Measurements from ENCODE around the gene DNAH17. TPM values are rescaled to one million over a fixed set of nuclear protein-coding genes. Genes with fewer than 3 reads are reported as not detected.

Gene DNAH17
- total RNA-seq, 2 donors from 2014 or later = 0.87 to 6.9 TPM

DNA sequence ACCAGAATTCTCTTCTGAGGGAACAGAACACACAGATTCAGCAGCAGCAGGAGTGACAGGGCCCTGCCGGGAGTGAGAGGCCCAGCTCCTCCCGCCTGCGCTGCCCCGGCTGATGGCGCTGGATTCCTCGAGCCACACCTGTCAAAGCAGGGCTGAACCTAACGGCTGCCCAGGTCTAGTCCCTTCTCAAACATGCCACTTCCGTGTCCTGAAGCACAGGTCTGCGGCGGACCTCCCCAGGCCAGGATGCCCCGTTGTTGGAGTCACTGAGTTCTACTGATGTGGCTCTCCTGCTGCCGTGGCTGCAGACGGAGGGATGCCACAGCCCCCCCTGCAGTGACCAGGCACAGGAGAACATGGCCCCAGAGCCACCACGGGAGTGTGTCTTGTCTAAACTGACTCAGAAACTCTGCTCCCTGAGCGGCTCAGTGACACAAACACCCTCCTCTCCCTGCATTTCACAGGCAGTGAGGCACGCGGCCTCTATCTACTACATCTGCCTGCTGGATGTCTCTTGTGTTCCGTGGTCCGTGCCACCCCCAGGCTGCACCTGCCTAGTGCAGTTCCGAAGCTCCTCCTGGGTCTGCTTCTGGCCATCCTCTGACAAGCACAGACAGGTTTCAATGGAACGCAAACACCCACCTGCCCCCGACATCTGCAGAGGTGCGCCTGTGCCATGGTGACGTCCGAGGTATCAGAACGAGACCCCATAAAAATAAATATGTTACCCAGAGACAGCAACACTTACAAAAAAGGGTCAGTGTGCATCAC lies 44.7 kb upstream of the DNAH17 start:
- no peaks in the 10 kb centered on the region for H3K9me3 ChIP-seq
- H3K4me1 ChIP-seq (replicated peaks) = no peaks in the 10 kb centered on the region
- no peak overlapping the region for H3K4me3 ChIP-seq
- TF ChIP-seq POLR2A (IDR thresholded peaks at IDR 0.05) (no peak), POLR2AphosphoS5 (IDR thresholded peaks at IDR 0.05) (no peak)
- TF ChIP-seq, protein P1, sequence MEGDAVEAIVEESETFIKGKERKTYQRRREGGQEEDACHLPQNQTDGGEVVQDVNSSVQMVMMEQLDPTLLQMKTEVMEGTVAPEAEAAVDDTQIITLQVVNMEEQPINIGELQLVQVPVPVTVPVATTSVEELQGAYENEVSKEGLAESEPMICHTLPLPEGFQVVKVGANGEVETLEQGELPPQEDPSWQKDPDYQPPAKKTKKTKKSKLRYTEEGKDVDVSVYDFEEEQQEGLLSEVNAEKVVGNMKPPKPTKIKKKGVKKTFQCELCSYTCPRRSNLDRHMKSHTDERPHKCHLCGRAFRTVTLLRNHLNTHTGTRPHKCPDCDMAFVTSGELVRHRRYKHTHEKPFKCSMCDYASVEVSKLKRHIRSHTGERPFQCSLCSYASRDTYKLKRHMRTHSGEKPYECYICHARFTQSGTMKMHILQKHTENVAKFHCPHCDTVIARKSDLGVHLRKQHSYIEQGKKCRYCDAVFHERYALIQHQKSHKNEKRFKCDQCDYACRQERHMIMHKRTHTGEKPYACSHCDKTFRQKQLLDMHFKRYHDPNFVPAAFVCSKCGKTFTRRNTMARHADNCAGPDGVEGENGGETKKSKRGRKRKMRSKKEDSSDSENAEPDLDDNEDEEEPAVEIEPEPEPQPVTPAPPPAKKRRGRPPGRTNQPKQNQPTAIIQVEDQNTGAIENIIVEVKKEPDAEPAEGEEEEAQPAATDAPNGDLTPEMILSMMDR (IDR thresholded peaks at IDR 0.05) = no peak
- no peak overlapping the region for H3K27ac ChIP-seq
- H3K27me3 ChIP-seq (replicated peaks; ENCODE audit: insufficient read depth) = peaks cover 2% of the 10 kb centered on the region
- DNase-seq (ENCODE audit: low spot score) = no peak
- intact Hi-C loops (cut with DNase I) = no loop called here
- 50% methylated on average over 26 of the region's 26 CpGs for WGBS
- no peaks in the 10 kb centered on the region for H3K36me3 ChIP-seq

DNA sequence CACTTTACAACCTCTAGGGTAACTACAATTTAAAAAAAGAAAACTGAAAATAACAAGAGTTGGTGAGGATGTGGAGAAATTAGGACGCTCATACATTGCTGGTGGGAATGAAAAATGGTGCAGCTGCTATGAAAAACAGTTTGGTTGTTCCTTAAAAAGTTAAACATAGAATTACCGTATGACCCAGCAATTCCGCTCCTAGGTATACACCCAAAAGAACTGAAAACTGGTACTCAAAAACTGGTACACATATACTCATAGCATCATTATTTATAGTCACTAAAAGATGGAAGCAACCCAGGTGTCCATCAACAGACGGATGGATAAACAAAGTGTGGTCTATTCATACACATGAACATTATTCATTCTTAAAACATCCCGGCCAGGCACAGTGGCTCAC lies 42.9 kb upstream of the DNAH17 start:
- H3K4me1 ChIP-seq (replicated peaks) = no peaks in the 10 kb centered on the region
- H3K27me3 ChIP-seq (replicated peaks; ENCODE audit: insufficient read depth) = peaks cover 2% of the 10 kb centered on the region
- H3K36me3 ChIP-seq = no peaks in the 10 kb centered on the region
- 94% methylated on average over 5 of the region's 5 CpGs for WGBS
- intact Hi-C loops (cut with DNase I) = no loop called here
- no peak for DNase-seq (ENCODE audit: low spot score)
- no peaks in the 10 kb centered on the region for H3K9me3 ChIP-seq
- no peak overlapping the region for H3K27ac ChIP-seq
- TF ChIP-seq, protein P1 (IDR thresholded peaks at IDR 0.05) = no peak
- TF ChIP-seq POLR2AphosphoS5 (IDR thresholded peaks at IDR 0.05) = no peak
- TF ChIP-seq POLR2A (IDR thresholded peaks at IDR 0.05) = no peak
- H3K4me3 ChIP-seq = no peak overlapping the region

DNA sequence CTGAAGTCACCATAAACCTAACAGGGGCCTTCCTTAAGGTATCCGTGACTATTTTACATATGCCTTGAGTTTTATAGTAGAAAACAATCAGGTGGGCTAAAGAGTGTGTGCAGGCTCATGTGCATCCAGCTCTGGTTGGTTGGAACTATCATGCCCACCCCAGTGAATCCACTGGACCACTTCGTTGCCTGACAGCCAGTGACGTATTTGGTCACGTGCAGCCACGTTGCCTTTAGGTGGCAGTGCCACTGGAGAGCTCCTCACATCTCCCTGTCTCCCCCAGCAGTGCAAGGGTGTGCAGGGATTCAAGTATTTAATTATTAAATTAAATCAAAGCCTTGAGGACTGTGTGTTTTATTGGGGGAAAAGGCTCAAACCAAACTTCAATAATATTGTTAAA lies 42.1 kb upstream of the DNAH17 start:
- no peak for DNase-seq (ENCODE audit: low spot score)
- Histone ChIP-seq H3K4me3 (no peak overlapping the region), H3K36me3 (no peaks in the 10 kb centered on the region), H3K27ac (no peak overlapping the region), H3K9me3 (no peaks in the 10 kb centered on the region), H3K4me1 (replicated peaks) (no peaks in the 10 kb centered on the region), H3K27me3 (replicated peaks; ENCODE audit: insufficient read depth) (peaks cover 2% of the 10 kb centered on the region)
- 92% methylated on average over 5 of the region's 5 CpGs for WGBS
- TF ChIP-seq POLR2A (IDR thresholded peaks at IDR 0.05) (no peak), POLR2AphosphoS5 (IDR thresholded peaks at IDR 0.05) (no peak)
- TF ChIP-seq, protein P1 (IDR thresholded peaks at IDR 0.05) = no peak
- intact Hi-C loops (cut with DNase I) = no loop called here

DNA sequence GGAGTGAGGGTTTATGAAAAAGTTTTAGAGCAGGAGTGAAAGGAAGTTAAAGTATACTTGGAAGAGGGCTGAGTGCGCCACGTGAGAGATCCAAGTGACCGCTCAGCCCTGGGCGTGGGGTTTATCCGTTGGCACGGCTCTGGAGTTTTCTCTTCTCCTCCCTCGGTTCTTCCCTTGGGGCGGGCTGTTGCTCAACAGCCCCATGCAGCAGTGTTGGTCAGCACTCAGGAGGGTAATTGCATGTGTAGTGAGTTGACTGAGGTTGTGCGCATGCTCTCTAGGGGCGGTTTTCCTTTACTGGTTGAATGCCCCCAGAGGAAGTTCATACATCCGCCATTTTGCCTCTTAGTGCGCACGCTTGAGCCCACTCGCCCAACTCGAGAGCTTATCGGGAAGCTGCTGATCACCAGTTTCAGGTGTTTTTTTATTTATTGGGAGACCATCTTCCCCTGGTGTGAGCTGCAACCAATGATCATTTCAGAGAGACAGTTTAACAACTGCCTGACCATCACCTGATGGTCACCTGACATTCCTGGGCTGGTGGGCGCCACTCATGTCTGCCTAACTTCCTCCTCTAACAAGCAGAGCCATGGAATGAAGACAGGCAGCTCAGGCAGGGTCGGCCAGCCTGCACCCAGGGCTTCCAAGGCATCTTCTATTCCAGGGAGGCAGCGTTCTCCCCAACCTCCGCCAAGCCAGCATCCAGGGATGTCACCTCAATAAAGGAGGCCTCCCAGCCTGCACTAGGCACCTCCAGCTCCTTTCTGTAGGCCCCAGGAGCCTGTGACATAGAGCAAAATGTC lies 41.3 kb upstream of the DNAH17 start:
- H3K4me3 ChIP-seq = no peak overlapping the region
- H3K27me3 ChIP-seq (replicated peaks; ENCODE audit: insufficient read depth) = peaks cover 2% of the 10 kb centered on the region
- no peak overlapping the region for H3K27ac ChIP-seq
- DNase-seq (ENCODE audit: low spot score) = no peak
- no peaks in the 10 kb centered on the region for H3K4me1 ChIP-seq (replicated peaks)
- 94% methylated on average over 19 of the region's 20 CpGs for WGBS
- H3K36me3 ChIP-seq = no peaks in the 10 kb centered on the region
- TF ChIP-seq, protein P1 (IDR thresholded peaks at IDR 0.05) = no peak
- no peak for TF ChIP-seq POLR2A (IDR thresholded peaks at IDR 0.05)
- no peaks in the 10 kb centered on the region for H3K9me3 ChIP-seq
- intact Hi-C loops (cut with DNase I) = no loop called here
